GM18508 (cell line): ENCODE results near the gene HLCS.

Source experiments
- ATAC-seq: cut with Tn5 transposase; IDR thresholded peaks from one replicate; pipeline ENCODE4 v1.9.1; 2021; ENCODE audit warnings: moderate number of reproducible peaks; ENCODE audit not compliant: insufficient read depth, unreplicated experiment

Gene HLCS

GRCh38 chr21:36732761-36733160 lies 233.7 kb downstream of the HLCS start:
- no peak for ATAC-seq

- no peak for ATAC-seq
These were observed 234.3 kb downstream of the HLCS start for GRCh38 chr21:36732217-36732616.

- ATAC-seq, result no peak
These were observed 235.9 kb downstream of the HLCS start for GRCh38 chr21:36730291-36731281.

GRCh38 chr21:36729310-36729970 lies 237.0 kb downstream of the HLCS start:
- no peak for ATAC-seq

GRCh38 chr21:36728371-36729111 lies 237.9 kb downstream of the HLCS start:
- ATAC-seq, result no peak

- ATAC-seq, result no peak
These were observed 238.6 kb downstream of the HLCS start for GRCh38 chr21:36727866-36728265.

GRCh38 chr21:36725793-36726386 lies 240.6 kb downstream of the HLCS start:
- no peak for ATAC-seq

GRCh38 chr21:36724660-36725059 lies 241.8 kb downstream of the HLCS start:
- ATAC-seq, result no peak

GRCh38 chr21:36723371-36723881 lies 243.0 kb downstream of the HLCS start:
- ATAC-seq, result no peak

- no peak for ATAC-seq
These were observed 243.8 kb downstream of the HLCS start for GRCh38 chr21:36722370-36723368.

- ATAC-seq, result no peak
These were observed 244.7 kb downstream of the HLCS start for GRCh38 chr21:36721817-36722216.

- ATAC-seq, result no peak
These were observed 246.9 kb downstream of the HLCS start for GRCh38 chr21:36719614-36720013.

GRCh38 chr21:36718951-36719501 lies 247.4 kb downstream of the HLCS start:
- ATAC-seq, result no peak

- no peak for ATAC-seq
These were observed 248.5 kb downstream of the HLCS start for GRCh38 chr21:36717976-36718375.

GRCh38 chr21:36716836-36717235 lies 249.6 kb downstream of the HLCS start:
- no peak for ATAC-seq

- no peak for ATAC-seq
These were observed 250.1 kb downstream of the HLCS start for GRCh38 chr21:36716387-36716786.

- no peak for ATAC-seq
These were observed 252.7 kb downstream of the HLCS start for GRCh38 chr21:36713746-36714145.

- no peak for ATAC-seq
These were observed 255.8 kb downstream of the HLCS start for GRCh38 chr21:36710729-36711048.
